Skin of body (tissue), 2 donors: ENCODE measurements around the gene SLC46A3. TPM values are rescaled to one million over a fixed set of nuclear protein-coding genes. Genes with fewer than 3 reads are reported as not detected.
A peak's percentile ranks its signal among the peaks of the same experiment; 100 is the strongest.
"Not testable (repeated sequence)": the region's sequence is repeated elsewhere in the genome, so short reads cannot be mapped to it uniquely, and the experiment has no call there.

ENCODE experiments used
- DNase-seq: peaks from one replicate; lab custom pipeline; 2025; lab: John Stamatoyannopoulos, UW
- total RNA-seq: library from RNA; depleted of rRNA; stranded (reverse); fragments of >200 nt; gene quantifications from one replicate; pipeline ENCODE4 v1.2.3, GENCODE V29; 2014

SLC46A3 gene, protein sequence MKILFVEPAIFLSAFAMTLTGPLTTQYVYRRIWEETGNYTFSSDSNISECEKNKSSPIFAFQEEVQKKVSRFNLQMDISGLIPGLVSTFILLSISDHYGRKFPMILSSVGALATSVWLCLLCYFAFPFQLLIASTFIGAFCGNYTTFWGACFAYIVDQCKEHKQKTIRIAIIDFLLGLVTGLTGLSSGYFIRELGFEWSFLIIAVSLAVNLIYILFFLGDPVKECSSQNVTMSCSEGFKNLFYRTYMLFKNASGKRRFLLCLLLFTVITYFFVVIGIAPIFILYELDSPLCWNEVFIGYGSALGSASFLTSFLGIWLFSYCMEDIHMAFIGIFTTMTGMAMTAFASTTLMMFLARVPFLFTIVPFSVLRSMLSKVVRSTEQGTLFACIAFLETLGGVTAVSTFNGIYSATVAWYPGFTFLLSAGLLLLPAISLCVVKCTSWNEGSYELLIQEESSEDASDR
- total RNA-seq = 2.3 TPM

DNA sequence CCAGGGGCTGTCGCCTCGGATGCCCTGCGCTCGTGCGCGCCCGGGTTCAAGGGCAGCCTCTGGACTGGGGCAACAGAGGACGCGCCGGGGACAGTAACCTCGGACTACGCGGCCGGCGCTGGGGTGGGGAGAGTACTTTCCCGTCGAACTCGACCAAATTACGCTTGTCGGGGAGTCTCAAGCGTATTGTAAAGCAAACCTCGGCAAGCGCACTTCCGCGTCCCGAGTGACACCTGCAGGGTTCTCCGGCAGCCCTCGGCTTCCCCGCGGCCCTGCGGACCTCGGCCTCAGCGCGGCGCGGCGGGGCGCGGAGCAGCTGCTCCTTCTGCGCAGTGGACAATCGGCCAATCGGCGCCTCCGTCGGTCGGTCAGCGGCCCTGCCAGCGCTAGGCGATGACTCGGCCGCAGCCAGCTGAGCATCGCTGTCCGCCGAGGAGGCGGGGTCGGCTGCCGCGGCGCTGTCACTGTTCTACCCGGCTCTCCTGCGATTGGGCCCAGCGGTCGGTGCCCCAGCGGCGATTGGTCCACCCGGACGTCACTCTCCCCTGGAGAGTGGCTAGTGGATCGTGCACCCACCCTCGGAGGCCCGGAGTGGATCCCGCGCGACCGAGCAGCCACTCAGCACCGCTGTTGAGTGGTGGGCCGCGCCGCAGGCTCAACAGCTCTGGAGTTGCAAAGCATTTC is at the start of gene SLC46A3:
Gene SLC46A3 (minus strand): TSS at position 428 of the 684 bp plus-strand sequence. CDS start 972 bp downstream, outside the sequence.
- peak; percentile 83 for DNase-seq

DNA sequence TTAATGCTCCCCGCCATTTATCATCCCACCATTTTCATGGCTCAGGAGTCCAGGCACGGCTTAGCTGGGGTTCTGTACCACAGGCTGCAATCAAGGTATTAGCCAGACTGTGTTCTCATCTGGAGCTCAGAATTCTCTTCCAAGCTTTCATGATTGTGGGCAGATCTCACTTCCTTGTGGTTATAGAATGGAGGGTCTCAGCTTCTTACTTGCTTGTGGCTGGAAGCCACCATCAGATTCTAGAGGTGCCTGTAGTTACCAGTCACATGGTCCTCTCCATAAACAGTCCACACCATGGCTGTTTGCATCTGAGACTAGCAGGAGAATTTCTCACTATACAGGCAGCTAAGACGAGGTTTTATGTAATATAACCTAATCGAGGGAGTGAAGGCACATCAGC is 45.1 kb upstream of the SLC46A3 start:
- DNase-seq = no peak

DNA sequence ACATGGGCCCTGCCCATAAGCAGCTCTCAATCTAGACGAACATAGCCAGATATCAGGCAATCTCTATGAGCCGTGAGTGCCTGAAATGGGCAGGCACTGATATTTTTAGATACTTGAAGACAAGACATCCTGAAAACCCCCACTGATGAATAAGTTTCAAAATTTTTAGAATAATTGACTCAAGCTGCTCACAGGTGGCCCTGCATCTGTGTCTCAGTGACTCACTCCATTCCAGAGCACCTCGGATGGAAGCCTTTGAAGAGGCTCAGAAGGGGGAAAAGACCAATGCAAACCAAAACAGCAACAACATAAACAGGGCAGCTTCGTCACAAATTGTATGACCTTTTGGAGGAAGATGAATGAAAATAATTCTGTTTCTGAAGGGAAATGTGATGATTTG is 42.8 kb upstream of the SLC46A3 start:
- no peak for DNase-seq

DNA sequence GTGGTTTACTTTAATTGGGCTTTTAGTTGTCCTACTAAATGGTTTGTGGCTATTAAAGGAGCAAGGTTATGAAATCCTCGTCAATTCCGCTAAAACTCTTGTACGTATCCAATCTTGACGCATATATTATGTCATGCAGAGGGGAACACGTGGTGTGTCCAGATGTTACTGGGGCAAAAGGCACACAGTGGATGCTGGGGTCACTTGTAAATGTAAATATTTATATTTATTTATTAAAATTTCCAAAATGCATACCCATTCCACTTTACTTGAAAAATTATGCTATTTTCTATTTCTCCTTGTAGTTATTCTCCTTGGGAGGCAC is 36.7 kb upstream of the SLC46A3 start:
- DNase-seq = no peak

DNA sequence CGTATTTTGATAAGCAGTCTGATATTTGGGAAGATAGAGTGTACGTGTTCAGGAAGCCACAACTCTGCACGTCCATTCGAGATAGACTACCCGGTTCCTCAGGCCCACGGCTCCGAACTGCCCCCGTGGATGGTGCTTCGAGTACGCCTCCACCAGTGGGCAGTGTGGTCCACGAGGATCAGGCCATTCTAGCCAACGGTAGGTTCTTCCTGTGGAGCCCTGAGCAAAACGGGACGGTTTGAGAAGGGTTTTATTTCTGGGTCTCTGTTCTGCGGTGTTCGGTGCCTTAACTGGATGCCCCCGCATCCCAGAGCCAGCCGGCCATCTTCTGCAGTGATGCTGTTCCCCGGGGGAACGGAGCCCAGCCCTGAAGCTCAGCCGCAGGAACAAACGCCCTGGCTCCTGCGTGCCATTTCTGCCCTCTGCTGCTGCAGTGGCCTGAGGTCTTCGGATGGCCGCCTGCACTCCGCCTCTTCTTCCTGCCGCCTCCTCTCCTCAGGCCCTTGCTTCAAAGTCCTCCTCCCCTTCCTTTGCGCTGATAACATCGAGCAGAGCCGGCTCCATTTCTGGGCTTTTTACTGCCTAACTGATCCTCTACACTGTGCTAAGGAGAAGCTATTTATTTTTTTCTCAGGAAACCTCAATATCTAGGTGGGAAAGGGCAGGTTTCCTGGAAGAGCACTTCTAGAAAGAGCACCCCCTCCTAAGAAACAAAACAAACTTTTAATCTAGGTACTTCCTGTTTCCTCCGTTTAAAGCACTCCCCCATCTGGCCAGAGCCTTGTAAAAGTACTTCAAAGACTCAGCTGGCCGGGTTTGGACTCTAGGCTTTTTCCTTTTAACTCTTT is 36.2 kb upstream of the SLC46A3 start:
- no peak for DNase-seq

DNA sequence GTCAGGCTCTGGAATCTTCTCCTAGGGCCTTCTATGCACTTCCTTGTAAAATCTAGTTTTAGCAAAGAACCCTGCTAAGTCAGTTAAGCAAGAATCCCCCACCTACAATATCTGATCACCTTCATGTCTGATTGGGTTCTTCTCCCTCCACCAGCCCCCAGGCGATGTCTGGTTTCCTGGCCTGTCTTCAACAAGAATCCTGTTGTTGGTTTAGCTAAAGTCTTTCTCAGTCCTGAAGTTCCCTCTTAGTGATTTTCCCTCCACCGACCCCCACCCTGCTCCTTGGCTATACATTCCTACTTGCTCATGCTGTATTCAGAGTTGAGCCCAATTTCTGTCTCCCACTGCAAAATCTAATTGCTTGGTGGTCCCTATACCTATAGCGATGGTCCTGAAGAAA is 35.2 kb upstream of the SLC46A3 start:
- no peak for DNase-seq

DNA sequence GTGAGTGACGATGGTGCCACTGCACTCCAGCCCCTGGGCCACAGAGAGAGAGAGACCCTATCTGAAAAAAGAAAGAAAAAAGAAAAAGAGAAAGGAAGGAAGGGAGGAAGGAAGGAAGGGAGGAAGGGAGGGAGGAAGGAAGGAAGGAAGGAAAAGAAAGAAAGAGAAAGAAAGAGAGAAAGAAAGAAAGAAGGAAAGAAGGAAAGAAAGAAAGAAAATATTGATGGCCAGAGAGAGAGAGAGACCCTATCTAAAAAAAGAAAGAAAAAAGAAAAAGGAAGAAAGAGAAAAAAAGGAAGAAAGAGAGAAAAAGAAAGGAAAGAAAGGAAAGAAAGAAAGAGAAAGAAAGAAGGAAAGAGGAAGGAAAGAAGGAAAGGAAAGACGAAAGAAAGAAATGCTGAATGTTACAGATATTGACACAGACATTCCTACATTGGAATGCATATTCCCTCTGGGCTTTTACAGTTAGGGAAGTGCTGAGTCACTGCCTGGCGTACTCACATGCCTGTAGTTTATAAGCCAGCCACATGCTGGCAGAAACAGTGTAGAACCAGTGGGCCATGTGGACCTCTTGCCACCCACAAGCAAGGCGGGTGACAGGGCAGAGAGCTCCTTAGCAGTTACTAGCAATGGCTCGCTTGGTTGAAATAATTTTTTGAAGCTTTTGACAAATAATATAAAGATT is 34.6 kb upstream of the SLC46A3 start:
- peak; percentile 69 for DNase-seq

DNA sequence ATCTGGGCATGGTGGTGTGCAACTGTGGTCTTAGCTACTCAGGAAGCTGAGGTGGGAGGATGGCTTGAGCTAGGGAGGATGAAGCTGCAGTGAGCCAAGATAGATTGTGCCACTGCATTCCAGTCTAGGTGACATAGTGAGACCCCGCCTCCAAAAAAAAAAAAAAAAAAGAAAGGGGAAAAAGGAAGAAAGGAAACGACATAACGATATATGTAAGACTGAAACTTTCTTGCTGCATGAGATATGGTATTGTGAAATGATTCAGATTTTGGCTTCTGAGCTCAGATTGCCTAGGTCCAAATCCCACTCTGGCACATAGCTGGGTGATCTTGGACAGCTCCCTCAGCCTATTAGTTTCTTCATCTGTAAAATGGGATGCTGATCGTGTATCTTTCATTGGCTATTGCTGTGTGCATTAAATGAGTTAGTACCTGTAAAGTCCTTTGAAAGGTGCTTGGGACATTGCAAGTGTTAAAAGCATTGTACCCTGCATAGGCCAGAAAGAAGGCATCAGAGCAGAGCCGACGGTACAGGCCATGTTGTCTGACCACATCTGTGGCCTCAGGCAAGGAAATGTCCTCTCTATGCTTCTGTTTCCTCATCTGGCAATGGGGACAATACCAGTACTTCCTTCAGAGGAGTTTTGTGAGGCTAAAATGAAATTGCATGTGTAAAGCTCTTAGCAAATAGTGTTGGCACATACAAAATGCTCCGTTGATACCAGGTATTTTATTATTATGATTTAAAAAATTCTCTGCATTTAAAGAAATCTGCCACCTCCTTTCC is 32.6 kb upstream of the SLC46A3 start:
- no peak for DNase-seq

DNA sequence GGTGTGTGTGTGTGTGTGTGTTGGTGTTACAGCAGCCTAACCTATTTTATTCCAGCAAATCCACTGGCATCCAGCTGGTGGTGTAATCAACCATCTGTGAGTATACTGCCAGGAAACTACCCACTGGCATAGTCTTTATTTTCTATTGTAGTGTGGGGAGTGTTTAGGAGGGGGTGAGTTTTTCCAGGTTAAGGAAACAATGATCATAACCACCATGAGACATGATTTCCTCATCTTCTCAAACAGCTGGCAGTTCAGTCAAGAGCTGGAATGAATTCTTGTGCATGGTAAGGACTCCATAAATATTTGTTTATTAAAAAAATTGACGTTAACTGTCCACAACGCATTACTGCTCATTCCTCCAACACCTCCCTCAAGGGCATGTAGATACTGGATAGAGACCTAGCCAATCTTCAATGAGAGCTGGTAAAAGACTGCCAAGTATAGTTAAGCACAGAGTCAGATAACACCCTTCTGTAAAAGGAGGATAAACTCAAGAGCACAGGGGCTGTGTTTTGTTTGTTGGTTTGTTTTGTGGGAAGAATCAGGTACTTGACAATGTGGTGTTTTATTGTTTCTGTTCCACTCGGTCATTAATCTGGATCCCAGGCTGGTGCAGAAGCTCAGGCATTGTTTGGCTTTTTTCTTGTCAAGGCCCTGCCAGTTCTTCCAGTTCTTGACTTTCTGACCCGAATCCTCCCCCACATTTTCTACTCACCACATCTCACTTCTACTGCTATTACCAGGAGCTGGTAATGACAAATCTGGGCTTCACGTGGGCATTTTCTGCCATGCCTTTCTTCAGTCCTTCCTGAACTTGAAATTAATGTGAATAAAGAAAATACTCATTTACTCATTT is 31.6 kb upstream of the SLC46A3 start:
- DNase-seq = no peak

DNA sequence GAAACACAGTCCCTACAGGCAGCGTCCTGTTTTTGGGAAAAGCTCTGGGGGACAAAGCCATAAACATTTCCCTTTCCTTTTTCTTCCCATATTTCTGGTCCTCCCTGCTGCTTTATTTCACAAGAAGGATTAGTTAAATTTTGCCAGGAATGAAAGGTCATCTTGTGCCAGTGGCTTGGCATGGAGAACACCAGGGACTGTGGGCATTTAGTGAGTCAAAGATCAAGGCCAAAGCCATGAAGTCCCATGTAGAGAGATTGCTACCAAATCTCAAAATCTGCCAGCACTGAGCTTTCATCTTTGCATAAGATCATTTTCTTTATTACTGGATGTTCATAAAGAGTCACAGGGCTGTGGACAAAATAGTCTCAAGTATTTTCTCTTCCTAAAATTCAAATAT is 29.1 kb upstream of the SLC46A3 start:
- DNase-seq = no peak

DNA sequence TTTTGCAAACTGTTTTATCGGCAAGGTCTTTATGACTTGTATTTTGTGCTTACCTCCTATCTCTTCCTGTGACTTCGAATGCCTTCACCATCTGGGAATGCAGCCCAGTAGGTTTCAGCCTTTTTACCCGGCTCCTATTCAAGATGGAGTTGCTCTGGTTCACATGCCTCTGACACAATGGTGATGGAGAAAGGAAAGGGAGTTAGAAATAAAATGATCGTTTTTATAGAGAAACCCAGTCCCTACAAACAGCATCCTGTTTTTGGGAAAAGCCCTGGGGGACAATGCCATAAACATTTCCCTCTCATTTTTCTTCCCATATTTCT is 27.5 kb upstream of the SLC46A3 start:
- DNase-seq = no peak

DNA sequence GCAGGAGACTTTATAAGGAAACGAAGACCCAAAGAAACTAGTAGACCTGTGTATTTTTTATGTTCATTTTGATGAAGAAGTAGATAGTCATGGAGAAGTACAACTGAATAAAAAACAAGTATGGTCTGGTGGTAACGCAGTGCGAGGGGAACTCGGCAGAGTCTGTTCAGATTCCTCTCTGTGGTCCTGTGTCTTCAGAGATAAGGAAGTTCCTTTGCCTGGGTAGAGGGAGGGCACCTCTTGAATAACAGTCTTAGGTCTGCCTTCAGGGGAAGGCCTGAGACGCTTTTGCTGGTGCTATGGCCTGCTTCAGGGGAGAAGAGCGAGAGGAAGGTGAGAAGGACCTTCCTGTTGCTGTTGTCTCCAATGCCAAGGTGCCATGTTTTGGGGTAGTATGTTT is 25.9 kb upstream of the SLC46A3 start:
- DNase-seq = no peak

DNA sequence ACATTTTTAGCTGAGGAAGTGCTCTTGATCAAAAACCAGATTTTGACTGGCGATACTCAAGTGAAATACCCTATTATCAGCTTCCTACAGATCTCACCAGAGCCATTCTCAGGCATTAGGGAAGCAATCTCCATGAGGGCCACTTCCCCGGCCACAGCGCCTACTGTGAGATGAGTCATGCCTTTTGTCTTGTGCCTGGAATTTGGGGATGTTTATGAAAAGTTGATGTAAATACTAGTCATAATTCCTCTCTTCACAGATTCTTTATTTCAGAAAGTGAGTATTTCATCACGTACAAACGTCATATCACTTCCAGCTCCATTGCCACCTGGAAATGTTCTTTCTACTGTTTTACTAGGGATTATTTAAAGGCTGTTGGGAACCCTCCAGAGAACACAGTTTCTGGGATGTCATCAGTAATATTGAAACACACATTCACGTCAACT is 25.3 kb upstream of the SLC46A3 start:
- no peak for DNase-seq

DNA sequence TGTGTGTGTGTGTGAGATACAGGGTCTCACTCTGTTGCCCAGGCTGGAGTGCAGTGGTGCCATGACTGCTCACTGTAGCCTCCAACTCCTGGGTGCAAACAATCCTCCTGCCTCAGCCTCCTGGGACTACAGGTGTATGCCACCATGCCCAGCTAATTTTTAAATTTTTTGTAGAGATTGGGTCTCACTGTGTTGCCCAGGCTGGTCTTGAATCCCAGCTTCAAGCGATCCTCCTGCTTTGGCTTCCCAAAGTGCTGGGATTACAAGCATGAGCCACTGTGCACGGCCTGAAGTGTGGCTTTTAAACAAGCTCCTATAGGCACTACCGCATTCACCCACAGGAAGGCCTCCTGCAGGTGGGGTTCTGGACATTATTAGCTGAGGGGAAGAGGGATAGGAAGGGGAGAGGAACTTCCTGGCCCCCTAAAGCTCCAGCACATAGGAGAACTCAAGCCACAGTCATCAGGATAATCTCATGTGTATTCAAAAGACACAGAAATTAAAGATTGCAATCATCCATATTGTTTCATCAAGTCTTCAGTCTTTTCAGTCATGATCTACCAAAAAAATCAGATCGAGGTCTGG is 24.8 kb upstream of the SLC46A3 start:
- no peak for DNase-seq

DNA sequence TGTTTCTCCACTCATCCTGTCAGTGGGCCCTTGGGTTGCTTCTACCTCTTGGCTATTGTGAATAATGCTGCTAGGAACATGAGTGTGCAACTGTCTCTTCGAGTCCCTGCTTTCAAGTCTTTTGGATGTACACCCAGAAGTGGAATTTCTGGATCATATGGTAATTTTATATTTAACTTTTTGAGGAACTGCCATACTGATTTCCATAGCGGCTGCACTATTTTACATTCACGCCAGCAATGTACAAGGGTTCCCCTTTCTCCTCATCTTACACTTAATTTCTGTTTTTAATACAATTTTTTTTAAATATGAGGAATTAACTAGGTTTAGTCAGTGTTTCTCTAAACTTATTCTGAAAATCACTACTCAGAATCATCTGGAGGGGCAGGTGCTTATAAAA is 24.2 kb upstream of the SLC46A3 start:
- DNase-seq = no peak

DNA sequence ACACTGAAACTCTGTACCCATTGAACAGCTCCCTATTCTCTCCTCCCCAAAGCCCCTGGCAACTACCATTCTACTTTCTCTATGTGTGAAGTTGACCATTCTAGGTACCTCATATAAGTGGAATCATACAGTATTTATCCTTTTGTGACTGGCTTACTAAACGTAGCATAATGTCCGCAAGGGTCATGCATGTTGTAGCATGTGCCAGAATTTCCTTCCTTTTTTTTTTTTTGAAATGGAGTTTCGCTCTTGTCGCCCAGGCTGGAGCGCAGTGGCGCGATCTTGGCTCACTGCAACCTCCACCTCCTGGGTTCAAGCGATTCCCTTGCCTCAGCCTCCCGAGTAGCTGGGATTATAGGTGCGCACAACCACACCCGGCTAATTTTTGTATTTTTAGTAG is 23.7 kb upstream of the SLC46A3 start:
- not testable (repeated sequence) for DNase-seq

DNA sequence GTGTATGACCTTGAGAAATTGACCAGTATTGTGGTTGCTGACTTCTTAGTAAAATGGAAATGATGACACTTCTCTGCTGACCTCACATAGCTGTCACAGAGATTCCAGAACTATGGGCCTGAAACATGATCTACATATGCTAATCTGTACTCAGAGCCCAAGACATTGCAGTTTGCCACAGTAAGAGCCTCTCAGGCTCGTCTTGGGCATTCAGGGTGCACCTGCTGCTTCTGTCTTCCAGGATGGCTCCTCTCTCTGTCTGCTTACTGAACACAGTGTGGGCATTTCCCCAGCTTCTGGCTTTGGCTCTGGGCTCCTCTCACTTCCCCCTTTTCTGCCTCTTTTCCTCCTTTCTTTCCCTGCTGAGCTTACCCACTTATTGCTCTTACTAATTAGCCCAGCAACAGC is 22.3 kb upstream of the SLC46A3 start:
- DNase-seq = no peak

DNA sequence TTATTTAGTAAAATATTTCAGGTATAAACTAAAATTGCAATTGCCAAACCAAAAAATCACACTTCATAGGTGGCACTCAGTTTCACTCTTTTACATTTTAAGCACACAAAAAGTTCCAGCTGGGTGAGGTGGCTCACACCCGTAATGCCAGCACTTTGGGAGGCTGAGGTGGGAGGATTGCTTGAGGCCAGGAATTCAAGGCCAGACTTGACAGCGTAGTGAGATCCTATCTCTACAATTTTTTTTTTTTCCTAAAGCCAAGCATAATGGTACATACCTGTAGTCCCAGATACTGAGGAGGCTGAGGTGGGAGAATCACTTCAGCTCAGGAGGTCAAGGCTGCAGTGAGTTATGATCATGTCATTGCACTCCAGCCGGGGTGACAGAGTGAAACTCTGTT is 20.6 kb upstream of the SLC46A3 start:
- DNase-seq = no peak

DNA sequence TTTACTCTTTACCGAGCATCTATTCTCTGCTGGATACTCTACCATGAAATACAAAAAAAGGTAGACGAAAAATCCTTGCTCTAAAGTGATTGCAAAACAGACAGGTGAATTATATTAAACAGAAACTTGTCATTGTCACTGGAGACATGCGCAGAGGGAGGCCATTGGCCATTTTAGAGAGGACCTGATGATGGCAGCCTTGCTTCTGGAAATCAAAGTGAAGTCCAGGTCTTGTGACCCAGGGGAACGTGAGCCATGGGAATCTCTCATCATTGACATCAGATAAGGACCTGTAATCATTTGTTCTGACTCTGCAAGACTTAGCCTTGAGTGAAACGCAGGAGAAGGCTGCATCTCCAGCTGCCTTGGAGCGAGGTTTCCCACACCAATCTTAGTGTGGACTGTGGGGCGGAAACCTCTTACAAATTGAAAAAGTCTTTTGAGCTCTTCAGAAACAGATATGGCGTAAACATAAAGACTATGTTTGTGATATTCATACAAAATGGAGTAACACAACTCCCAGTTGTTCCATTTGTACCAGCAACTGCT is 16.8 kb upstream of the SLC46A3 start:
- DNase-seq = no peak
